ENCODE data around the gene LYRM4.
"Not testable (repeated sequence)": the region's sequence is repeated elsewhere in the genome, so short reads cannot be mapped to it uniquely, and the experiment has no call there.

The LYRM4 gene

GRCh38 chr6:5139828-5140771 lies 120.7 kb downstream of the LYRM4 start:
- no peak for DNase-seq

GRCh38 chr6:5138995-5139827 lies 121.5 kb downstream of the LYRM4 start:
- DNase-seq: no peak

GRCh38 chr6:5136851-5137250 lies 123.9 kb downstream of the LYRM4 start:
- no peak for DNase-seq

GRCh38 chr6:5135788-5136376 lies 124.9 kb downstream of the LYRM4 start:
- DNase-seq: peak; percentile 30

GRCh38 chr6:5133943-5134342 lies 126.8 kb downstream of the LYRM4 start:
- no peak for DNase-seq

- no peak for DNase-seq
Measured at GRCh38 chr6:5132731-5133130, 128.0 kb downstream of the LYRM4 start.

- DNase-seq: no peak
Measured at GRCh38 chr6:5130135-5130866, 130.4 kb downstream of the LYRM4 start.

- DNase-seq: no peak
Measured at GRCh38 chr6:5128351-5128750, 132.4 kb downstream of the LYRM4 start.

GRCh38 chr6:5127106-5127687 lies 133.6 kb downstream of the LYRM4 start:
- no peak for DNase-seq

- no peak for DNase-seq
Measured at GRCh38 chr6:5126214-5126613, 134.5 kb downstream of the LYRM4 start.

GRCh38 chr6:5125152-5126006 lies 135.4 kb downstream of the LYRM4 start:
- DNase-seq: no peak

GRCh38 chr6:5124526-5124925 lies 136.2 kb downstream of the LYRM4 start:
- DNase-seq: no peak

- DNase-seq: no peak
Measured at GRCh38 chr6:5123296-5124143, 137.2 kb downstream of the LYRM4 start.

GRCh38 chr6:5122504-5123112 lies 138.1 kb downstream of the LYRM4 start:
- no peak for DNase-seq

- no peak for DNase-seq
Measured at GRCh38 chr6:5121956-5122355, 138.8 kb downstream of the LYRM4 start.

GRCh38 chr6:5121479-5121878 lies 139.3 kb downstream of the LYRM4 start:
- no peak for DNase-seq

- DNase-seq: not testable (repeated sequence)
Measured at GRCh38 chr6:5120543-5120942, 140.2 kb downstream of the LYRM4 start.

- no peak for DNase-seq
Measured at GRCh38 chr6:5120011-5120410, 140.7 kb downstream of the LYRM4 start.

GRCh38 chr6:5119090-5119951 lies 141.4 kb downstream of the LYRM4 start:
- no peak for DNase-seq
